Keratinocyte (primary cell): Measurements from ENCODE around the gene LRP10. TPM values are rescaled to one million over a fixed set of nuclear protein-coding genes. Genes with fewer than 3 reads are reported as not detected.

Source experiments
- DNase-seq: peaks from one replicate; pipeline ENCODE4 v3.0.0-alpha.2; 2011; ENCODE audit warnings: low read depth, missing footprints, low spot score
- FAIRE-seq: peaks from 2 replicates; lab custom pipeline; 2011; peaks lifted over from hg19 to GRCh38; lab: Jason Lieb, UNC
- H2AFZ ChIP-seq: 2 replicates; pipeline ENCODE4 v1.6.0; 2012; ENCODE audit warnings: low read length, control low read depth, inconsistent platforms; ENCODE audit not compliant: control insufficient read depth
- H3K27ac ChIP-seq: 2 replicates; pipeline ENCODE4 v1.5.1; 2011; ENCODE audit warnings: low read length; ENCODE audit not compliant: control insufficient read depth, insufficient read depth
- H3K27me3 ChIP-seq: 3 replicates; pipeline ENCODE4 v1.6.0; 2011; ENCODE audit warnings: low read length; ENCODE audit not compliant: control insufficient read depth, insufficient read depth; ENCODE audit errors: extremely low read depth
- H3K36me3 ChIP-seq, 2 experiments: 2 replicates in 1 of 2; 3 replicates in 1 of 2; pipeline ENCODE4 v1.5.1; 2011; ENCODE audit warnings: low read length in 2 of 2, mild to moderate bottlenecking in 1 of 2; ENCODE audit not compliant: control insufficient read depth in 2 of 2, insufficient read depth in 2 of 2; ENCODE audit errors: extremely low read depth in 1 of 2
- H3K4me1 ChIP-seq: 3 replicates; pipeline ENCODE4 v1.5.1; 2011; ENCODE audit warnings: low read length; ENCODE audit not compliant: control insufficient read depth, insufficient read depth; ENCODE audit errors: extremely low read depth
- H3K4me2 ChIP-seq: 3 replicates; pipeline ENCODE4 v1.6.0; 2011; ENCODE audit warnings: low read depth, low read length; ENCODE audit not compliant: control insufficient read depth, insufficient read depth; ENCODE audit errors: extremely low read depth
- H3K4me3 ChIP-seq, 3 experiments: fragments of 200-600 bp in 1 of 3; sonication (generic) in 1 of 3; 2 replicates in 2 of 3; 3 replicates in 1 of 3; pipeline ENCODE4 v1.5.1; 2011 to 2016; ENCODE audit warnings: low read length in 3 of 3, mild to moderate bottlenecking in 3 of 3, control low read depth in 2 of 3, inconsistent platforms in 1 of 3, low read depth in 1 of 3, mixed read lengths in 1 of 3, mixed run types in 1 of 3, moderate library complexity in 1 of 3; ENCODE audit not compliant: control insufficient read depth in 2 of 3, insufficient read depth in 2 of 3; ENCODE audit errors: extremely low read depth in 1 of 3
- H3K79me2 ChIP-seq: 2 replicates; pipeline ENCODE4 v1.6.0; 2012; ENCODE audit warnings: low read length; ENCODE audit not compliant: control insufficient read depth, insufficient read depth
- H3K9ac ChIP-seq: 3 replicates; pipeline ENCODE4 v1.6.0; 2011; ENCODE audit warnings: low read length; ENCODE audit not compliant: control insufficient read depth, insufficient read depth; ENCODE audit errors: extremely low read depth
- H3K9me1 ChIP-seq: 3 replicates; pipeline ENCODE4 v1.6.0; 2011; ENCODE audit warnings: low read length; ENCODE audit not compliant: control insufficient read depth, insufficient read depth; ENCODE audit errors: extremely low read depth
- H3K9me3 ChIP-seq: 2 replicates; pipeline ENCODE4 v1.5.1; 2012; ENCODE audit warnings: low read depth, low read length; ENCODE audit not compliant: control insufficient read depth
- H4K20me1 ChIP-seq: 3 replicates; pipeline ENCODE4 v1.6.0; 2011; ENCODE audit warnings: low read length; ENCODE audit not compliant: control insufficient read depth, insufficient read depth; ENCODE audit errors: extremely low read depth
- EZH2 ChIP-seq: IDR thresholded peaks from one replicate; pipeline ENCODE4 v1.6.1; 2012; ENCODE audit warnings: inconsistent platforms, mild to moderate bottlenecking, low read length, moderate library complexity
- dilution Hi-C: fragments of 300-500 bp; cut with MboI; formaldehyde crosslinking; loops from one replicate; pipeline ENCODE4 v1.7.0; 2020; ENCODE audit warnings: low sequenced_read_pairs; ENCODE audit not compliant: extremely low pct_ligation_motif_present
- polyA plus RNA-seq, 5 experiments: library from polyadenylated mRNA; depleted of rRNA in 3 of 5; stranded (reverse) in 3 of 5; stranded (forward) in 1 of 5; unstranded in 1 of 5; fragments of >200 nt; gene quantifications; 1 replicate in 1 of 5; 2 replicates in 3 of 5; 3 replicates in 1 of 5; pipeline versions ENCODE4 v1.2.1 to v1.2.3, GENCODE V29; 2011 to 2012; ENCODE audit warnings: missing spikeins in 2 of 5, low read depth in 1 of 5, low replicate concordance in 1 of 5
- TF ChIP-seq, protein P1 (sequence below), 3 experiments: IDR thresholded peaks in 1 of 3; conservative IDR thresholded peaks in 1 of 3; optimal IDR thresholded peaks in 1 of 3; 2 replicates in 2 of 3; 3 replicates in 1 of 3; pipeline versions ENCODE3 to v1.5.1; 2011; ENCODE audit warnings: low read length in 3 of 3, mild to moderate bottlenecking in 3 of 3, moderate library complexity in 2 of 3, control low read depth in 1 of 3, inconsistent platforms in 1 of 3; ENCODE audit not compliant: insufficient read depth in 2 of 3; ENCODE audit errors: extremely low read depth in 1 of 3

LRP10 gene
- polyA plus RNA-seq, 1 donor (not counting 4 experiments of a cell fraction or from before 2014, with no cell fraction given): 36.7 TPM

DNA sequence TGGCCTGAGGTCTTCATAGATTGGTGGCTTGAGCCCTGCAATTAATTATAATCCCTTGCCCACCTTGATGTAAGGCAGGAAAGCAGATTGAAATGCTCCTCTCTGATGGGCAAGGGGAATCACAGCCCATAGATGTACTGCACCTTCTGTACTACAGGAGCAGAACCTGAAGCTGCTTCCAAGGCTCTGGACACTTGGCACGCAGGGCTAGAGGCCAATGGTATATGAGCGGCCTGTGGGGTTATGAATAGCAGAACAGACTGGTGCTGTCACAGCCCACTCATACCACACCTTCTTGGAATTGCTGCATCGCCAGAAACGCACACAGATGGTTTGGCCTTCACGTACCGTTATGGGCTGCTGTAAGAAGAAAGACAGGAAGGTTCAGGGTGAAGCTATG lies 49.2 kb downstream of the LRP10 start:
- H3K9ac ChIP-seq: no peak overlapping the region
- FAIRE-seq (no peak), DNase-seq (no peak)
- dilution Hi-C loops: no loop called here
- H3K27ac ChIP-seq: no peak overlapping the region
- no peaks in the 10 kb centered on the region for H3K27me3 ChIP-seq
- no peaks in the 10 kb centered on the region for H4K20me1 ChIP-seq
- TF ChIP-seq, protein P1, sequence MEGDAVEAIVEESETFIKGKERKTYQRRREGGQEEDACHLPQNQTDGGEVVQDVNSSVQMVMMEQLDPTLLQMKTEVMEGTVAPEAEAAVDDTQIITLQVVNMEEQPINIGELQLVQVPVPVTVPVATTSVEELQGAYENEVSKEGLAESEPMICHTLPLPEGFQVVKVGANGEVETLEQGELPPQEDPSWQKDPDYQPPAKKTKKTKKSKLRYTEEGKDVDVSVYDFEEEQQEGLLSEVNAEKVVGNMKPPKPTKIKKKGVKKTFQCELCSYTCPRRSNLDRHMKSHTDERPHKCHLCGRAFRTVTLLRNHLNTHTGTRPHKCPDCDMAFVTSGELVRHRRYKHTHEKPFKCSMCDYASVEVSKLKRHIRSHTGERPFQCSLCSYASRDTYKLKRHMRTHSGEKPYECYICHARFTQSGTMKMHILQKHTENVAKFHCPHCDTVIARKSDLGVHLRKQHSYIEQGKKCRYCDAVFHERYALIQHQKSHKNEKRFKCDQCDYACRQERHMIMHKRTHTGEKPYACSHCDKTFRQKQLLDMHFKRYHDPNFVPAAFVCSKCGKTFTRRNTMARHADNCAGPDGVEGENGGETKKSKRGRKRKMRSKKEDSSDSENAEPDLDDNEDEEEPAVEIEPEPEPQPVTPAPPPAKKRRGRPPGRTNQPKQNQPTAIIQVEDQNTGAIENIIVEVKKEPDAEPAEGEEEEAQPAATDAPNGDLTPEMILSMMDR (optimal IDR thresholded peaks at IDR 0.05 in 1 of 3, IDR thresholded peaks at IDR 0.05 in 1 of 3, conservative IDR thresholded peaks at IDR 0.05 in 1 of 3; ENCODE audit: extremely low read depth in 1 of 3, insufficient read depth in 2 of 3, low read length in 3 of 3): no peak
- TF ChIP-seq EZH2: no peak
- no peak overlapping the region for H2AFZ ChIP-seq
- peaks cover 28% of the 10 kb centered on the region for H3K79me2 ChIP-seq
- H3K9me1 ChIP-seq: peaks cover 2% of the 10 kb centered on the region
- H3K9me3 ChIP-seq: no peaks in the 10 kb centered on the region
- H3K4me3 ChIP-seq: no peak overlapping the region
- H3K36me3 ChIP-seq: peaks cover 25 to 40% of the 10 kb centered on the region in 2 experiments
- H3K4me2 ChIP-seq: no peak overlapping the region
- peaks cover 41% of the 10 kb centered on the region for H3K4me1 ChIP-seq

DNA sequence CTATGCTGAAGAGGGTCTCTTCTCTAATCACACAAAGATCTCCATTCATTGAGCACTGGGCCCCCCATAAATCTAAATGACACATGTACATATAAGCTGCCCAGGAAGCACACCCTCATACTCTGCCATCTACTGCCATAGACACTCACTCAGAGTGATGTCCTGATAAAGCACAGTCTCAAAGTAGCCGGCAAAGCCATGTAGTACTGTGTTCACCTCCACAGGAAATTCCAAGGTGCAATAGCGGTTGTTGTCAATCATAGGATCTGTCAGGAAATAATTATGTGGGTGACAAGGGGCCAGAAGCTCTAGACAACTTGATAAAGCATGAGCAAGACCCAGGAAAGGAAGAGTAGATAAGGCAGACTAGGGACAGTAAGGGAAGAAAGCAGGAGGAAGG lies 50.8 kb downstream of the LRP10 start:
- Histone ChIP-seq H3K9ac (no peak overlapping the region), H4K20me1 (no peaks in the 10 kb centered on the region), H3K27ac (peak overlapping the region; percentile 16), H3K4me3 (no peak overlapping the region), H3K9me1 (peaks cover 2% of the 10 kb centered on the region), H3K27me3 (no peaks in the 10 kb centered on the region), H3K4me2 (peak overlapping the region; percentile 33), H3K9me3 (no peaks in the 10 kb centered on the region), H3K36me3 (peaks cover 27 to 54% of the 10 kb centered on the region in 2 experiments), H2AFZ (no peak overlapping the region), H3K4me1 (peaks cover 55% of the 10 kb centered on the region), H3K79me2 (peaks cover 29% of the 10 kb centered on the region)
- FAIRE-seq (no peak), DNase-seq (no peak)
- dilution Hi-C loops: no loop called here
- TF ChIP-seq, protein P1 (optimal IDR thresholded peaks at IDR 0.05 in 1 of 3, IDR thresholded peaks at IDR 0.05 in 1 of 3, conservative IDR thresholded peaks at IDR 0.05 in 1 of 3; ENCODE audit: extremely low read depth in 1 of 3, insufficient read depth in 2 of 3, low read length in 3 of 3): no peak
- TF ChIP-seq EZH2: no peak
